Measurements from ENCODE around the gene ZDHHC24.

DNA sequence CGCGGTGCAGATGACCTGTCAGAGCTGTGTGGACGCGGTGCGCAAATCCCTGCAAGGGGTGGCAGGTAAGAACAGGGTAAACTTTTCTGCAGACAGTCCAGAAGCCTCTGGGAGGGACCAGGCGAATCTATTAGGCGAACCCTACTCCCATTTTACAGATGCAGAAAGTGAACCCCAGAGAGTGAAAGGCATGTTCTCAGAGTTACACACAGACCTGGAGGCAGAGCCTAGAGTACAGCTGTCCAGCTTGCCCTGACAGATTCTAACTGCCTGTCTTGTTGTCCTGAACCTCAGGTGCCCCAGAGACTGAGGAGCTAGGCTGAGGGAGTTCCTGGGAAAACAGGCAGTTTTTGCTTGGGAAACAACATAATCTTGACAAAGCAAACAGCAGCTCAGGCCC is 47.8 kb upstream of the ZDHHC24 start:
- no peak for TF ChIP-seq POLR2A (IDR thresholded peaks at IDR 0.05)
- TF ChIP-seq, protein P1, sequence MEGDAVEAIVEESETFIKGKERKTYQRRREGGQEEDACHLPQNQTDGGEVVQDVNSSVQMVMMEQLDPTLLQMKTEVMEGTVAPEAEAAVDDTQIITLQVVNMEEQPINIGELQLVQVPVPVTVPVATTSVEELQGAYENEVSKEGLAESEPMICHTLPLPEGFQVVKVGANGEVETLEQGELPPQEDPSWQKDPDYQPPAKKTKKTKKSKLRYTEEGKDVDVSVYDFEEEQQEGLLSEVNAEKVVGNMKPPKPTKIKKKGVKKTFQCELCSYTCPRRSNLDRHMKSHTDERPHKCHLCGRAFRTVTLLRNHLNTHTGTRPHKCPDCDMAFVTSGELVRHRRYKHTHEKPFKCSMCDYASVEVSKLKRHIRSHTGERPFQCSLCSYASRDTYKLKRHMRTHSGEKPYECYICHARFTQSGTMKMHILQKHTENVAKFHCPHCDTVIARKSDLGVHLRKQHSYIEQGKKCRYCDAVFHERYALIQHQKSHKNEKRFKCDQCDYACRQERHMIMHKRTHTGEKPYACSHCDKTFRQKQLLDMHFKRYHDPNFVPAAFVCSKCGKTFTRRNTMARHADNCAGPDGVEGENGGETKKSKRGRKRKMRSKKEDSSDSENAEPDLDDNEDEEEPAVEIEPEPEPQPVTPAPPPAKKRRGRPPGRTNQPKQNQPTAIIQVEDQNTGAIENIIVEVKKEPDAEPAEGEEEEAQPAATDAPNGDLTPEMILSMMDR (IDR thresholded peaks at IDR 0.05), result no peak
